ENCODE data around the gene KRT72.

Gene KRT72

GRCh38 chr12:52641468-52641867, 40.2 kb upstream of the KRT72 start:
- no peak overlapping the region for H3K4me3 ChIP-seq (ENCODE audit: low read depth, low read length)
- H3K27me3 ChIP-seq (ENCODE audit: insufficient read depth, low read length): peaks cover 88% of the 10 kb centered on the region
- no peak overlapping the region for H3K27ac ChIP-seq (ENCODE audit: low read depth, low read length)
- H3K4me1 ChIP-seq (ENCODE audit: control insufficient read depth, insufficient read depth, low read length, unreplicated experiment): no peaks in the 10 kb centered on the region
- H3K36me3 ChIP-seq (ENCODE audit: insufficient read depth, low read length): no peaks in the 10 kb centered on the region
- no peak overlapping the region for H2AFZ ChIP-seq (ENCODE audit: low read length, unreplicated experiment)
- H3K79me2 ChIP-seq (ENCODE audit: control insufficient read depth, insufficient read depth, low read length, unreplicated experiment): no peaks in the 10 kb centered on the region

GRCh38 chr12:52637299-52637698, 36.0 kb upstream of the KRT72 start:
- no peak overlapping the region for H3K4me3 ChIP-seq (ENCODE audit: low read depth, low read length)
- no peak overlapping the region for H3K27ac ChIP-seq (ENCODE audit: low read depth, low read length)
- no peaks in the 10 kb centered on the region for H3K4me1 ChIP-seq (ENCODE audit: control insufficient read depth, insufficient read depth, low read length, unreplicated experiment)
- no peak overlapping the region for H2AFZ ChIP-seq (ENCODE audit: low read length, unreplicated experiment)
- H3K79me2 ChIP-seq (ENCODE audit: control insufficient read depth, insufficient read depth, low read length, unreplicated experiment): no peaks in the 10 kb centered on the region
- peaks cover 87% of the 10 kb centered on the region for H3K27me3 ChIP-seq (ENCODE audit: insufficient read depth, low read length)
- H3K36me3 ChIP-seq (ENCODE audit: insufficient read depth, low read length): no peaks in the 10 kb centered on the region

GRCh38 chr12:52636592-52637258, 35.5 kb upstream of the KRT72 start:
- Histone ChIP-seq H3K27ac (ENCODE audit: low read depth, low read length) (no peak overlapping the region), H3K4me1 (ENCODE audit: control insufficient read depth, insufficient read depth, low read length, unreplicated experiment) (no peaks in the 10 kb centered on the region), H3K36me3 (ENCODE audit: insufficient read depth, low read length) (no peaks in the 10 kb centered on the region), H3K79me2 (ENCODE audit: control insufficient read depth, insufficient read depth, low read length, unreplicated experiment) (no peaks in the 10 kb centered on the region), H3K4me3 (ENCODE audit: low read depth, low read length) (no peak overlapping the region), H3K27me3 (ENCODE audit: insufficient read depth, low read length) (peaks cover 87% of the 10 kb centered on the region), H2AFZ (ENCODE audit: low read length, unreplicated experiment) (no peak overlapping the region)

- Histone ChIP-seq H3K36me3 (ENCODE audit: insufficient read depth, low read length) (no peaks in the 10 kb centered on the region), H3K27ac (ENCODE audit: low read depth, low read length) (no peak overlapping the region), H2AFZ (ENCODE audit: low read length, unreplicated experiment) (no peak overlapping the region), H3K4me1 (ENCODE audit: control insufficient read depth, insufficient read depth, low read length, unreplicated experiment) (no peaks in the 10 kb centered on the region), H3K27me3 (ENCODE audit: insufficient read depth, low read length) (peaks cover 87% of the 10 kb centered on the region), H3K4me3 (ENCODE audit: low read depth, low read length) (no peak overlapping the region), H3K79me2 (ENCODE audit: control insufficient read depth, insufficient read depth, low read length, unreplicated experiment) (no peaks in the 10 kb centered on the region)
Observed at GRCh38 chr12:52636189-52636588, 34.9 kb upstream of the KRT72 start.

GRCh38 chr12:52634266-52635056, 33.2 kb upstream of the KRT72 start:
- Histone ChIP-seq H2AFZ (ENCODE audit: low read length, unreplicated experiment) (no peak overlapping the region), H3K4me1 (ENCODE audit: control insufficient read depth, insufficient read depth, low read length, unreplicated experiment) (no peaks in the 10 kb centered on the region), H3K4me3 (ENCODE audit: low read depth, low read length) (no peak overlapping the region), H3K27me3 (ENCODE audit: insufficient read depth, low read length) (peaks cover 89% of the 10 kb centered on the region), H3K27ac (ENCODE audit: low read depth, low read length) (no peak overlapping the region), H3K79me2 (ENCODE audit: control insufficient read depth, insufficient read depth, low read length, unreplicated experiment) (no peaks in the 10 kb centered on the region), H3K36me3 (ENCODE audit: insufficient read depth, low read length) (no peaks in the 10 kb centered on the region)

- Histone ChIP-seq H3K79me2 (ENCODE audit: control insufficient read depth, insufficient read depth, low read length, unreplicated experiment) (no peaks in the 10 kb centered on the region), H3K4me1 (ENCODE audit: control insufficient read depth, insufficient read depth, low read length, unreplicated experiment) (no peaks in the 10 kb centered on the region), H3K36me3 (ENCODE audit: insufficient read depth, low read length) (no peaks in the 10 kb centered on the region), H3K27ac (ENCODE audit: low read depth, low read length) (no peak overlapping the region), H2AFZ (ENCODE audit: low read length, unreplicated experiment) (no peak overlapping the region), H3K27me3 (ENCODE audit: insufficient read depth, low read length) (peaks cover 89% of the 10 kb centered on the region), H3K4me3 (ENCODE audit: low read depth, low read length) (no peak overlapping the region)
Observed at GRCh38 chr12:52633383-52633782, 32.1 kb upstream of the KRT72 start.

GRCh38 chr12:52632656-52633055, 31.4 kb upstream of the KRT72 start:
- no peaks in the 10 kb centered on the region for H3K79me2 ChIP-seq (ENCODE audit: control insufficient read depth, insufficient read depth, low read length, unreplicated experiment)
- H2AFZ ChIP-seq (ENCODE audit: low read length, unreplicated experiment): no peak overlapping the region
- H3K27me3 ChIP-seq (ENCODE audit: insufficient read depth, low read length): peaks cover 93% of the 10 kb centered on the region
- H3K4me1 ChIP-seq (ENCODE audit: control insufficient read depth, insufficient read depth, low read length, unreplicated experiment): no peaks in the 10 kb centered on the region
- no peak overlapping the region for H3K27ac ChIP-seq (ENCODE audit: low read depth, low read length)
- H3K36me3 ChIP-seq (ENCODE audit: insufficient read depth, low read length): no peaks in the 10 kb centered on the region
- H3K4me3 ChIP-seq (ENCODE audit: low read depth, low read length): no peak overlapping the region

- Histone ChIP-seq H3K27ac (ENCODE audit: low read depth, low read length) (no peak overlapping the region), H3K4me3 (ENCODE audit: low read depth, low read length) (no peak overlapping the region), H2AFZ (ENCODE audit: low read length, unreplicated experiment) (no peak overlapping the region), H3K4me1 (ENCODE audit: control insufficient read depth, insufficient read depth, low read length, unreplicated experiment) (no peaks in the 10 kb centered on the region), H3K27me3 (ENCODE audit: insufficient read depth, low read length) (peaks cover 95% of the 10 kb centered on the region), H3K79me2 (ENCODE audit: control insufficient read depth, insufficient read depth, low read length, unreplicated experiment) (no peaks in the 10 kb centered on the region), H3K36me3 (ENCODE audit: insufficient read depth, low read length) (no peaks in the 10 kb centered on the region)
Observed at GRCh38 chr12:52631676-52632459, 30.6 kb upstream of the KRT72 start.

- Histone ChIP-seq H2AFZ (ENCODE audit: low read length, unreplicated experiment) (no peak overlapping the region), H3K4me1 (ENCODE audit: control insufficient read depth, insufficient read depth, low read length, unreplicated experiment) (no peaks in the 10 kb centered on the region), H3K4me3 (ENCODE audit: low read depth, low read length) (no peak overlapping the region), H3K27ac (ENCODE audit: low read depth, low read length) (no peak overlapping the region), H3K79me2 (ENCODE audit: control insufficient read depth, insufficient read depth, low read length, unreplicated experiment) (no peaks in the 10 kb centered on the region), H3K36me3 (ENCODE audit: insufficient read depth, low read length) (no peaks in the 10 kb centered on the region), H3K27me3 (ENCODE audit: insufficient read depth, low read length) (peaks cover 95% of the 10 kb centered on the region)
Observed at GRCh38 chr12:52631264-52631663, 30.0 kb upstream of the KRT72 start.

- no peaks in the 10 kb centered on the region for H3K79me2 ChIP-seq (ENCODE audit: control insufficient read depth, insufficient read depth, low read length, unreplicated experiment)
- H3K4me3 ChIP-seq (ENCODE audit: low read depth, low read length): no peak overlapping the region
- no peak overlapping the region for H3K27ac ChIP-seq (ENCODE audit: low read depth, low read length)
- no peak overlapping the region for H2AFZ ChIP-seq (ENCODE audit: low read length, unreplicated experiment)
- no peaks in the 10 kb centered on the region for H3K4me1 ChIP-seq (ENCODE audit: control insufficient read depth, insufficient read depth, low read length, unreplicated experiment)
- H3K36me3 ChIP-seq (ENCODE audit: insufficient read depth, low read length): no peaks in the 10 kb centered on the region
- H3K27me3 ChIP-seq (ENCODE audit: insufficient read depth, low read length): peaks cover 95% of the 10 kb centered on the region
Observed at GRCh38 chr12:52630599-52631200, 29.4 kb upstream of the KRT72 start.

All from ACC112 (cell line).